ENCODE measurements around the gene GREB1L.

- TF ChIP-seq CTCF (optimal IDR thresholded peaks at IDR 0.05 in 1 of 3, IDR thresholded peaks at IDR 0.05 in 1 of 3, conservative IDR thresholded peaks at IDR 0.05 in 1 of 3; ENCODE audit: extremely low read depth in 1 of 3, insufficient read depth in 2 of 3, low read length in 3 of 3), result no peak
- TF ChIP-seq EZH2 (IDR thresholded peaks at IDR 0.05; ENCODE audit: low read length), result no peak
Measured at GRCh38 chr18:21386523-21387240, 144.7 kb downstream of the GREB1L start.

All from keratinocyte (primary cell).